Caco-2 (cell line): ENCODE results near the gene NCAM2. TPM values are rescaled to one million over a fixed set of nuclear protein-coding genes. Genes with fewer than 3 reads are reported as not detected.

Experiments used
- BruUV-seq: library from RNA; stranded (reverse); fragments of 400-500 nt; replicated peaks from 2 replicates; lab custom pipeline; 2021; lab: Mats Ljungman, UMichigan
- CTCF ChIA-PET: fragments of 300-600 bp; sonication (Branson Sonifier 250); formaldehyde crosslinking; loops from one replicate; lab custom pipeline; 2022; ENCODE audit warnings: antibody characterized with exemption; lab: Charles Lee
- POLR2A ChIA-PET: fragments of 300-600 bp; sonication (Branson Sonifier 250); formaldehyde crosslinking; loops from one replicate; lab custom pipeline; 2022; ENCODE audit warnings: antibody characterized with exemption; lab: Charles Lee
- DNase-seq, 2 experiments: peaks; one replicate each; pipeline versions ENCODE4 v3.0.0 to v3.0.0-alpha.2; 2020 to 2022
- H3K27me3 ChIP-seq: replicated peaks from 2 replicates; pipeline ENCODE4 v1.6.0; 2011; ENCODE audit warnings: low read length; ENCODE audit not compliant: control insufficient read depth, insufficient read depth
- H3K36me3 ChIP-seq: 2 replicates; pipeline ENCODE4 v1.5.1; 2011; ENCODE audit warnings: low read length; ENCODE audit not compliant: control insufficient read depth, insufficient read depth
- H3K4me1 ChIP-seq: fragments of 250-450 bp; sonication (Bioruptor Pico); 2 replicates; pipeline ENCODE4 v1.5.1; 2020; ENCODE audit warnings: mild to moderate bottlenecking
- H3K4me3 ChIP-seq: 2 replicates; pipeline ENCODE4 v1.5.1; 2011; ENCODE audit warnings: low read depth, mild to moderate bottlenecking, control low read depth, low read length
- H3K9me3 ChIP-seq: fragments of 250-450 bp; sonication (Bioruptor Pico); 2 replicates; pipeline ENCODE4 v1.5.1; 2020; ENCODE audit warnings: mild to moderate bottlenecking, moderate library complexity
- H3K27ac Mint-ChIP-seq: one replicate; pipeline ENCODE4 v1.8.0; 2022; ENCODE audit warnings: mixed read lengths; ENCODE audit not compliant: unreplicated experiment
- H3K27me3 Mint-ChIP-seq: one replicate; pipeline ENCODE4 v1.8.0; 2022; ENCODE audit warnings: mixed read lengths; ENCODE audit not compliant: insufficient read depth, unreplicated experiment
- H3K36me3 Mint-ChIP-seq: one replicate; pipeline ENCODE4 v1.8.0; 2022; ENCODE audit warnings: mild to moderate bottlenecking, mixed read lengths; ENCODE audit not compliant: insufficient read depth, unreplicated experiment
- H3K4me1 Mint-ChIP-seq: one replicate; pipeline ENCODE4 v1.8.0; 2022; ENCODE audit warnings: low read depth, mixed read lengths; ENCODE audit not compliant: unreplicated experiment
- H3K4me3 Mint-ChIP-seq: one replicate; pipeline ENCODE4 v1.8.0; 2022; ENCODE audit warnings: mild to moderate bottlenecking, moderate library complexity, mixed read lengths; ENCODE audit not compliant: unreplicated experiment
- H3K9me3 Mint-ChIP-seq: one replicate; pipeline ENCODE4 v1.8.0; 2022; ENCODE audit warnings: mixed read lengths; ENCODE audit not compliant: unreplicated experiment
- CTCF ChIP-seq, 2 experiments: fragments of 200-600 bp in 1 of 2; IDR thresholded peaks; 1 replicate in 1 of 2; 2 replicates in 1 of 2; pipeline versions ENCODE4 v1.5.1 to v1.8.0; 2011 to 2022; ENCODE audit warnings: antibody characterized with exemption in 1 of 2, control low read depth in 1 of 2, inconsistent platforms in 1 of 2, low read depth in 1 of 2, low read length in 1 of 2, mild to moderate bottlenecking in 1 of 2, moderate library complexity in 1 of 2; ENCODE audit not compliant: insufficient read depth in 1 of 2, severe bottlenecking in 1 of 2, unreplicated experiment in 1 of 2
- intact Hi-C: fragments of 100-400 bp; cut with micrococcal nuclease; formaldehyde crosslinking; loops from one replicate; pipeline ENCODE4 v1.10.0; 2022; ENCODE audit not compliant: unreplicated experiment
- total RNA-seq: library from RNA; stranded (reverse); gene quantifications from 2 replicates; pipeline ENCODE4 v1.2.3, GENCODE V29; 2022

NCAM2 gene
- total RNA-seq, 1 experiment from 2014 or later = not detected

- H3K4me1 ChIP-seq = no peaks in the 10 kb centered on the region
- H3K4me3 Mint-ChIP-seq = no peak overlapping the region
- H3K27me3 Mint-ChIP-seq = no peaks in the 10 kb centered on the region
- H3K27ac Mint-ChIP-seq = no peak overlapping the region
- no peak for TF ChIP-seq CTCF (IDR thresholded peaks at IDR 0.05; ENCODE audit: insufficient read depth in 1 of 2, low read depth in 1 of 2, low read length in 1 of 2, severe bottlenecking in 1 of 2, unreplicated experiment in 1 of 2)
- CTCF ChIA-PET = no interaction called here
- no peaks in the 10 kb centered on the region for H3K4me1 Mint-ChIP-seq
- no TSS peak for BruUV-seq
- POLR2A ChIA-PET = no interaction called here
- DNase-seq = no peak
- no peaks in the 10 kb centered on the region for H3K9me3 Mint-ChIP-seq
- no peaks in the 10 kb centered on the region for H3K27me3 ChIP-seq
- intact Hi-C loops = no loop called here
- no peaks in the 10 kb centered on the region for H3K9me3 ChIP-seq
- no peak overlapping the region for H3K4me3 ChIP-seq
- H3K36me3 Mint-ChIP-seq = no peaks in the 10 kb centered on the region
- no peaks in the 10 kb centered on the region for H3K36me3 ChIP-seq
Measured at GRCh38 chr21:21030311-21030710, 32.1 kb downstream of the NCAM2 start.

GRCh38 chr21:21034036-21034435 lies 35.8 kb downstream of the NCAM2 start:
- BruUV-seq = no TSS peak
- Histone ChIP-seq H3K36me3 (no peaks in the 10 kb centered on the region), H3K9me3 (no peaks in the 10 kb centered on the region), H3K27me3 (no peaks in the 10 kb centered on the region), H3K4me1 (no peaks in the 10 kb centered on the region), H3K4me3 (no peak overlapping the region)
- Mint-ChIP-seq H3K27me3 (no peaks in the 10 kb centered on the region), H3K27ac (no peak overlapping the region), H3K4me3 (no peak overlapping the region), H3K36me3 (no peaks in the 10 kb centered on the region), H3K9me3 (no peaks in the 10 kb centered on the region), H3K4me1 (no peaks in the 10 kb centered on the region)
- intact Hi-C loops = no loop called here
- TF ChIP-seq CTCF (IDR thresholded peaks at IDR 0.05; ENCODE audit: insufficient read depth in 1 of 2, low read depth in 1 of 2, low read length in 1 of 2, severe bottlenecking in 1 of 2, unreplicated experiment in 1 of 2) = no peak
- DNase-seq = no peak
- POLR2A ChIA-PET = no interaction called here
- CTCF ChIA-PET = no interaction called here

GRCh38 chr21:21039624-21040170 lies 41.5 kb downstream of the NCAM2 start:
- Histone ChIP-seq H3K27me3 (no peaks in the 10 kb centered on the region), H3K9me3 (no peaks in the 10 kb centered on the region), H3K4me1 (no peaks in the 10 kb centered on the region), H3K36me3 (no peaks in the 10 kb centered on the region), H3K4me3 (no peak overlapping the region)
- no peak for DNase-seq
- Mint-ChIP-seq H3K27me3 (no peaks in the 10 kb centered on the region), H3K4me3 (no peak overlapping the region), H3K9me3 (no peaks in the 10 kb centered on the region), H3K4me1 (no peaks in the 10 kb centered on the region), H3K27ac (no peak overlapping the region), H3K36me3 (no peaks in the 10 kb centered on the region)
- intact Hi-C loops = no loop called here
- ChIA-PET POLR2A (no interaction called here), CTCF (no interaction called here)
- BruUV-seq = no TSS peak
- no peak for TF ChIP-seq CTCF (IDR thresholded peaks at IDR 0.05; ENCODE audit: insufficient read depth in 1 of 2, low read depth in 1 of 2, low read length in 1 of 2, severe bottlenecking in 1 of 2, unreplicated experiment in 1 of 2)
